ENCODE data around the gene SRXN1.

SRXN1 gene

GRCh38 chr20:668638-669037 is 15.6 kb upstream of the SRXN1 start:
- no peak overlapping the region for H3K27ac ChIP-seq (replicated peaks)
- TF ChIP-seq GABPA (IDR thresholded peaks at IDR 0.05; ENCODE audit: low read depth) (no peak), REST (IDR thresholded peaks at IDR 0.05; ENCODE audit: insufficient replicate concordance, low read depth) (no peak), CTCF (IDR thresholded peaks at IDR 0.05; ENCODE audit: insufficient read depth, low read length) (no peak), SPI1 (IDR thresholded peaks at IDR 0.05; ENCODE audit: borderline replicate concordance, low read depth) (no peak), POLR2AphosphoS5 (IDR thresholded peaks at IDR 0.05; ENCODE audit: low read depth) (no peak)
- H3K4me3 ChIP-seq (replicated peaks; ENCODE audit: insufficient read depth, low read length) = no peak overlapping the region
- no peak for DNase-seq (ENCODE audit: low read depth in 1 of 2, low spot score in 1 of 2)
- peaks cover 32% of the 10 kb centered on the region for H3K27me3 ChIP-seq (ENCODE audit: insufficient read depth, poor library complexity, severe bottlenecking)

GRCh38 chr20:668050-668449 is 15.1 kb upstream of the SRXN1 start:
- TF ChIP-seq SPI1 (IDR thresholded peaks at IDR 0.05; ENCODE audit: borderline replicate concordance, low read depth) (no peak), GABPA (IDR thresholded peaks at IDR 0.05; ENCODE audit: low read depth) (no peak), REST (IDR thresholded peaks at IDR 0.05; ENCODE audit: insufficient replicate concordance, low read depth) (no peak), CTCF (IDR thresholded peaks at IDR 0.05; ENCODE audit: insufficient read depth, low read length) (no peak), POLR2AphosphoS5 (IDR thresholded peaks at IDR 0.05; ENCODE audit: low read depth) (no peak)
- no peak for DNase-seq (ENCODE audit: low read depth in 1 of 2, low spot score in 1 of 2)
- H3K4me3 ChIP-seq (replicated peaks; ENCODE audit: insufficient read depth, low read length) = no peak overlapping the region
- no peak overlapping the region for H3K27ac ChIP-seq (replicated peaks)
- peaks cover 31% of the 10 kb centered on the region for H3K27me3 ChIP-seq (ENCODE audit: insufficient read depth, poor library complexity, severe bottlenecking)

GRCh38 chr20:667351-668034 is 14.5 kb upstream of the SRXN1 start:
- H3K4me3 ChIP-seq (replicated peaks; ENCODE audit: insufficient read depth, low read length) = no peak overlapping the region
- TF ChIP-seq GABPA (IDR thresholded peaks at IDR 0.05; ENCODE audit: low read depth) = no peak
- no peak for TF ChIP-seq POLR2AphosphoS5 (IDR thresholded peaks at IDR 0.05; ENCODE audit: low read depth)
- peak; percentile 84 for TF ChIP-seq CTCF (IDR thresholded peaks at IDR 0.05; ENCODE audit: insufficient read depth, low read length)
- TF ChIP-seq SPI1 (IDR thresholded peaks at IDR 0.05; ENCODE audit: borderline replicate concordance, low read depth) = no peak
- no peak for TF ChIP-seq REST (IDR thresholded peaks at IDR 0.05; ENCODE audit: insufficient replicate concordance, low read depth)
- DNase-seq (ENCODE audit: low read depth in 1 of 2, low spot score in 1 of 2) = peak in 1 of 2 experiments; percentile 43
- H3K27ac ChIP-seq (replicated peaks) = no peak overlapping the region
- H3K27me3 ChIP-seq (ENCODE audit: insufficient read depth, poor library complexity, severe bottlenecking) = peaks cover 29% of the 10 kb centered on the region
